Stimulated activated CD8-positive, alpha-beta memory T cell treated with anti-CD3 and anti-CD28 coated beads, Interleukin-7, amount 100 ng/mL, for 48 hours (primary cell): ENCODE measurements around the gene ZDHHC19.
"Not testable (repeated sequence)": the region's sequence is repeated elsewhere in the genome, so short reads cannot be mapped to it uniquely, and the experiment has no call there.

ENCODE experiments used
- DNase-seq, 2 donors: peaks; one replicate each; pipeline ENCODE4 v3.0.0-alpha.2; 2020; ENCODE audit warnings: low read depth in 1 of 2; ENCODE audit errors: extremely low read depth in 1 of 2

ZDHHC19 gene

DNA sequence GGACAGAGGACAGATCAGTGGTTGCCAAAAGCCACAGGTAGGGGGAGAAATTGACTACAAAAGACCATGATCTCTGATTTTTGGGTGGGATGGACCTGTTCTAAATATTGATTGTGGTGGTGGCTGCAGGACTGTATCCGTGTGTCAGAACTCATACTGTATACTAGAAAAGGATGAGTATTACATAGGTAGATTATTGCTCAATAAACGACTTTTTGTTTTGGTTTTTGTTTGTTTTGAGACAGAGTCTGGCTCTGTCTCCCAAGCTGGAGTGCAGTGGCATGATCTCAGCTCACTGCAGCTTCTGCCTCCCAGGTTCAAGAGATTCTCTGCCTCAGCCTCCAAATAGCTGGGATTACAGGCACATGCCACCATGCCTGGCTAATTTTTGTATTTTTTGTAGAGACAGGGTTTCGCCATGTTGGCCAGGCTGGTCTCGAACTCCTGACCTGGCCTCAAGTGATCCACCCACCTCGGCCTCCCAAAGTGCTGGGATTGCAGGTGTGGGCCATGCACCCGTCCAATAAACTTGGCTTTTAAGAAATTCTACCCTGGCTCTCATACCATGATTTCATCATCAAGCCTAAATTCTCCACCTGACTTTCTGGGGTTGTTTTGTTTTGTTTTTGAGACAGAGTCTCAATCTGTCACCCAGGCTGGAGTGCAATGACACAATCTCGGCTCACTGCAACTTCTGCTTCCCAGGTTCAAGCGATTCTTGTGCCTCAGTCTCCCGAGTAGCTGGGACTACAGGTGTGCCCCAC, 5.6 kb downstream of the ZDHHC19 start:
- DNase-seq: not testable (repeated sequence)

DNA sequence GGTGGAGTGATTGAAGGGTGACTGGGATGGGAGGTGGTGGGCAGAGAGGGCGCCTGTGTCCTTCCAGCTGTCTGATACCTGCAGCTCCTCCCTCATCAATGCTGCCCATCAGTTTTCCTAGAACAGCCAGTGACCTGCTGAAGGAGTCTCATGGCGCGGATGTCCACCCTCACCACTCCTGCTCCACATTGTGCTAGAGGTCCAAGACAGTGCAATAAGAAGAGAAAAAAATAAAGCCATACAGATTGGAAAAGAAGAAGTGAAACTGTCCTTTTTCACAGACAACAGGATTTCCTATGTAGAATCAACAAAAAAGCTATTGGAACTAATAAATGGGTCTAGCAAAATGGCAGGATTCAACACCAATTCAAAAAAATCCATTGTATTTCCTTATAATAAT, 7.4 kb downstream of the ZDHHC19 start:
- no peak for DNase-seq

DNA sequence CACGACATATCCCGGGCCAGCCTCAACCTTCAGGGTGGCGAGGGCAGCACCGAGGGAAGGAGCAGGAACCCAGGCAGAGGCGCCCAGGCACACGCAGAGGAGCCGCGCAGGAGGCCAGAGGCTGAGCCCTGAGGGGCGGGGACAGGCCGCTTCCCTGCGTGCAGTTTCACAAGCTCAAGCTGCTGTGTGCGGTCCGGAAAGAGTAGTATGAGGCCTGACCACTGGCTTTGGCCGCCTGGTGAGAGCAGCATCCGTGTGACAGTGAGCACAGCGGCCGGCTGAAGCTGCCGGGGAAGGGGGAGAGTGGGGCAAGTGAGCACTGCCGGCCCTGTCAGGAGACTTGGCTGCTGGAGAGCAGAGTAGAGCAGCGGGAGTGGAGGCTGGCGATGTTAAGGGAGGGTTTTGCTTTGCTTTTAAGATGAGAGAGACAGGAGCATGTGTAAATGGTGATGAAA, 8.7 kb downstream of the ZDHHC19 start:
- no peak for DNase-seq

DNA sequence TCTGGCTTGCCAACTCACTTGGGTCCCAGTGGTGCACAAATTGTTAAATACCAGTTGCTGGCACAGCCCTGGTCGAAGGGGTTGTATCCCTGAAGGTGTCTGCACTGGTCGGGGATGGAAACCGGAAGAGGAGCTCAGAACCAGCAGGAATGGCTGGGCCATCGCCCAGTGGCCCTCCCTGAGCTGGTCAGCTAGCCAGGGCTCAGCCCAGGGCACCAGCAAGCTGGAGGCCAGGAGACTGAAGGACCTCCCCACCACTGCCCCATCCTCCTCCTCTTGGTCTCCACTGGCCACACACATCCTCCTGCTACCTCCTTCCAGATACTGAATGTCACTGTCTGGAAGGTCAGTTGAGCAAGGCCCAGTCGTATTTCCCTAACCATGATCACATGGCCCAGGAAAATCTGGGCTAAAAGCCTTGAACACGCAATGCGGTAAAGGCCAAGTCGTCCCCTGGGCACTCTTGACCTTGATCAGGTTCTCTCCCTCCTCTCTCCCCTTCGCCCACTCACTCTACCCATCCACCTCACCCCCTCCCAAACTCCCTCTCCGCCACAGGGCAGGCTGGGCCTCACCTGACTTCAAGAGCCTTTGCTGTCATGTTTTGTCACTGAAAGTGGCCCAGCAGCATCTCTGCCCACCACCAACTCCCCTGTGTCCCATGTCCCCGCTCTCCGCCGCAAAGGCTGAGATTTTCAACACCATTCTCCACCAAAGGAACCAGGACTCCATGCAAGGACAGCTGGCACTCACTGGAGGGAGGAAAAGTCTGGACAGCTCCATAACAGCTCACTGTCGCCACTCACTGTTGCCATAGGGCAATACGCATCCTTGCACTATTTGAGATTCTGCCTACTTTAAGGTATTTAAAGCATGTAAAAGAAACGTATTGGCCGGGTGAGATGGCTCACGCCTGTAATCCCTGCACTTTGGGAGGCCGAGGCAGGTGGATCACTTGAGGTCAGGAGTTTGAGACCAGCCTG, 12.1 kb downstream of the ZDHHC19 start:
- no peak for DNase-seq

DNA sequence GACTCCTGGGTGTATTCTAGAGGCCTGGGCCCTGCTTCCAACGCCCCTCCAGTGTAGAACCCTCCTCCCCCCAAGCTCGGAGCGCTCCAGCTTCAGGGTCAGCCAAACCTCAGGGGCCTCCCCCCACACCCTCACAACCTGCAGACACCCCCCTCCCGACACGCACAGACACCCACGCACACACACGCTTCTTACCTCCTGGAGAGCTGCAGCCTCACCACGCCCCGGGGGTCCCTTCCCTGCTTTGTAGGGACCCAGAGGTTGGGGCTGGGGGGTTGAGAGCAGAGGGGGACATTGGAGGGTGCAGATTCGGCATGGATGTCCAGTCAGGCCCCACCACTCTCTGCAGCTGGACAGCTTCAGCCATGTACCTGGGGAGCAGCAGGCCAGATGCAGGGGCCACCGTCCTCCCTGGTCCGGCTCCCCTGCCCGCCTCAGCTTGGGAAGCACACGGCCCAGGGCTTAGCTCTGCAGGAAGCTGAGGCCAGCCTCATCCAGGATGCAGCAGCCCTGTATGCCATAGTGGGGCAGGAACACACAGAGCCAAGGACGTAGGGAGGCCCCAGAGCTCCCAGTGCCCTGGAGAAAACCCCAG, 13.0 kb downstream of the ZDHHC19 start:
- no peak for DNase-seq

DNA sequence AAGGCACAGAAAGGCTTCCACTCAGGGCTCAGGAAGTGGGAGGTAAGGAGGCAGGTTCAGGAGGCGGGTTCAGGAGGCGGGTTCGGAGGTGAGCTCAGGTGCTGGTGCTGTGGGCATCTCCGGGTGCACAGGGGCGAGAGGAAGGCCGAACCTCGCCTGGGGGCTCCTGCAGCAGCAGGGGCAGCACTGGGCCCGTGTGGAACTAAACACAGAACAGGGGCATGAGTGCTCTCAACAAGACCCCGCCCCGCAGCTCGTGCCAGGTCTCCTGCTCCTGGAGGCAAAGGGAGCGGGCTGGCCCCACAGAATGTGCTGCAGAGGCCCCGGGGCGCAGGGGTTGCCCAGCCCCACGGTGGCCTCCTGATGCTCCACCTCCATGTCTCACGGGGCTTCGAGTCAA, 13.7 kb downstream of the ZDHHC19 start:
- DNase-seq: no peak

DNA sequence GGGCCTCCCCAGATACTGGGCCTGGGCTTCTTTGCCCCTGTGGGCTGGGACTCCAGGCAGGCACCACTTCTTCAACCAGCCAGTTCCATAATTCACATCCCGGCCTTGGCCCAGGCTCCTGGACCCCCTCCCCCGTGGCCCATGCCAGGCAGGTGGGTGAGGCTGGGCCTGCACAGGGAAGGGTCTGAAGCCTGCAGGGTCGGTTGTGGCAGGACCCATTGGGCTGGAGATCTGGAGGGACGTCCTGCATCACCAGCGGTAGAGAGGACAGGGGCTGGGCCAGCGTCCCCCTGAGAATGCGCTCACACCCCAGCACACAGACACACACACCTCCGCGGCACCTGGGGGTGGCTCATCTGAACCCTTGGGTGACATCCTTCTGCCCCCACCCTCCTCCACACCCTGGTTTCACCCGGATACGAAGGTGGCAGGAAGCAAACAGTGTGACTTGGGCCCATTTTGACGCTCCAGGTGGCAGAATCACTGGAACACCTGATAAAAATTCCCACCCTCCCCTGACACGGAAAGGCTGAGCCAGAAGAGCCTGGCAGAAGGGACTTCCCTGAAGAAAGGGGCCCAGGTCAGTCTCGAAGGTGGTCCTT, 15.4 kb downstream of the ZDHHC19 start:
- DNase-seq: no peak

DNA sequence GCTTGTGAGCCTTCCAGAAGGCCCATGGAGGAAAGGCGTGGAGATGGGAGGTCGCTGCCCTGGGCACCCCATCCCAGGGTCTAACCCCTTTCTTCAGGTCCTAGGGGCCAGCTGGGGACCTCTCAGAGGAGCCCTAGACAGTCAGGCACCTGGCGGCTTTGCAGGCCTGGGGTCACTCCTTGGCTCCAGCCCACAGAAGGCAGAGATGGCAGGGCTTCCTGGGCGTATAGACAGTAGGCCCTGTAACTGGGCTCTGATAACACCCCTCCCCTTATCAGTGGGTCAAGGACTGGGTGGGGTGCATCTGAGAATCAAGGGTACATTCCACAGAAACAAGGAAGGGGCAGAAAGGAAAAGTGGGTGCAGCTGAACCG, 16.7 kb downstream of the ZDHHC19 start:
- no peak for DNase-seq

DNA sequence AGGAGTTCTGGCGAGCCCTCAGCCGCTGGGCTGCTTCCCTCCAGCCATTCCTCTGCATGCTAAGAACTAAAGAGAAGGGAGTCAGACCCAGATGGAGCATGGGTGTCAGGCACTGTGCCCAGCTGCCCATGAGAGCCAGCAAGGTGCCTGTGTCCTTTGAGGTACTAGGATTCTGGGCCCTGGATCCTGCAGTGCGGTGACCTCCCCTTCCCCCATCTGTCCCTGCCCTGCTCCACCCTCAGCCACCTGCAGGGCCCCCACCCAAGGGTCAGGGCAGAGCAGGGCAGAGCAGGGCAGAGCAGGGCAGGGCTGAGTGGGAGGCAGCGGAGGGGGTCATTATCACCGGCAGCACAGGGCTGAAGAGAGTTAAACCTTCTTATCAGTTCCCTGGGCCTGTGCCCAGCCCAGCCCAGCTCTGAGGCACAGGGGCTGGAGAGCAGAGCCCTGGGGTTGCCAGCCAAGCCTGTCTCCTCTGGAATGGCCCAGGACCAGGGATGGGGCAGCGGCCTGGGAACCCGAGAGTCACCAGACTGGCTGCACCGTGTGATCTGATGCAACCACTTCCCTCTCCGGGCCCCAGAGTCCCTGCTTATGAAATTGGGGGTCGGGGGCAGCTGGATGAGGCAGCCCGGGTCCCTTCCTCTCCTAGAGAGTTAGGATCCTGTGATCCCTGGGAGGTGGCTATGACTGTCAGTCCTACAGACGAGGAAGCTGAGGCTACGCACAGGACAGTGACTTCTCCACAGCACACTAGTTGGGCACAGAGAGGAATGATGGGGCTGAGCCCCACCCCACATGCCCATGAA, 17.3 kb downstream of the ZDHHC19 start:
- no peak for DNase-seq

DNA sequence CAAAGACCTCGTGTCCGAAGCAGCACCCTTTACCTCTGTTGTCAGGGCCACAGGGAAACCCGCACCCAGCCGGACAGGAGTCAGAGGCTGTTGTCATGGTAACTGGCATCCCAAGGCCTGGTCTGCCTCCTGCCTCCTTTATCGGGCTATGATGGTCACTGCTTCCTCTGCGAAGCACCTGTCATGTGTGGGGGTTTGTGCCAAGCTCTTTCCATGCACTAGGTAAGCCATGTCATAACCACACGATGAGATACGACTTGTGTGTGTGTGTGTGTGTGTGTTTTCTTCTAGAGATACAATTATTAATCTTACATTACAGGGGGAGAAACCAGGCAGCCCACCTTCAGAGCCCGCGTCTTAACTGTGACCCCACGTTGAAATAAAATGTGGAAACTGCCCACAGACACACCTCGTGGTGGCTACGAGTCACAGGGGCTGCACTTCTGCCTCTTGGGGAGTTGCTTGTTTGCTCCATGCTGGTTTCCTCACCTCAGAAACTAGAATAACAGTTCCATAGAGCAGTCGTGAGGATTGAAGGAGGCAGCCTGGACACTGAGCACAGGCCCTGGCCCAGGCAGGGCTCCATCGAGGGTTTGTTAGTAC, 18.0 kb downstream of the ZDHHC19 start:
- no peak for DNase-seq

DNA sequence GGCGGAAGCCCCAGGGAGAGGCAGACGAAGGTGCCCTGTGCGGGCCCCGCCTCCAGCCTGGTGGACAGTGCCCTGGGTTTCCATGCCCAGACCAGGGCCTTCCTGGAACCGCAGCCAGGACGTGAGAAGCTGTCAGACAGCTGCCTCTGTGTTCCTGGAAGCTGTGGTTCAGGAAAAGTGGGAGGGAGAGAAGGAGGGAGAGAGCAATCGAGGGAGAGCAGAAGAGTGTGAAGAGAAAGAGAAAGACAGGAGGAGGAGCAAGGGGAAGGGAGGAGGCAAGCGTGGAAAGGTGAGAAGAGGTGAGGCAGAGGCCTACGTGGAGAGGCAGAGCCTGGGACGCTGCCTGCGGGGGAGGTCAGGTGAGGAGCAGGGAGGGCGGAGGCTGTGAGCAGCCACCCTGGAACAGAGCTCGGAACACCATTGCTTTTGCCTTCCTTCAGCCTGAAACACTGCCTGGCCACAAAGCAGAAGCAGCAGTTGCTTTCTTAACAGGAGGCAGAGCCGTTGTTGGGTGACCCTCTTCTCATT, 18.6 kb downstream of the ZDHHC19 start:
- no peak for DNase-seq

DNA sequence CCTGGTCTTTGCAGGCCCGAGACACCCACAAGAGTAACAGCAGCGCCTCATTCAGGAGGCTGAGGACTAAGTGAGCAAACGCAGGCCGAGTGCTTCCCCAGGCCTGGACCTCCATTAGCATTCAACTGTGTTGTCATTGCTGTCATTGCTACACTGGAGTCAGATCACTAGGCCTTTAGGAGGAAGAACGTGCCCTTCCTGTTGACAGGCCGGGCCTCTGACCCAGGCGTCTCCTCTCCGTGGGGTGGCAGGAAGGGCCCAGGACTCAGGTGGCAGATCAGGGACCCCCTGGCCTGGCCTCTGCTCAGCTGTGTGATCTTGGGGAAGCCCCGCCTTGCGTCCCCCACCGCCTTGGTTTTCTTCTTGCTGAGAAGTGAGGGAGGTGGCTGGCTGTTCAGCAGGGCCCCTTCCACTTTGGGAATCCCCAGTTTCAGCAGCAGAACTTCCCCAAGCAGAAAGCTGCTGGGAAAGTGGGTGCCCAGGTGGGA, 19.1 kb downstream of the ZDHHC19 start:
- peak; percentile 45 to 50 for DNase-seq

DNA sequence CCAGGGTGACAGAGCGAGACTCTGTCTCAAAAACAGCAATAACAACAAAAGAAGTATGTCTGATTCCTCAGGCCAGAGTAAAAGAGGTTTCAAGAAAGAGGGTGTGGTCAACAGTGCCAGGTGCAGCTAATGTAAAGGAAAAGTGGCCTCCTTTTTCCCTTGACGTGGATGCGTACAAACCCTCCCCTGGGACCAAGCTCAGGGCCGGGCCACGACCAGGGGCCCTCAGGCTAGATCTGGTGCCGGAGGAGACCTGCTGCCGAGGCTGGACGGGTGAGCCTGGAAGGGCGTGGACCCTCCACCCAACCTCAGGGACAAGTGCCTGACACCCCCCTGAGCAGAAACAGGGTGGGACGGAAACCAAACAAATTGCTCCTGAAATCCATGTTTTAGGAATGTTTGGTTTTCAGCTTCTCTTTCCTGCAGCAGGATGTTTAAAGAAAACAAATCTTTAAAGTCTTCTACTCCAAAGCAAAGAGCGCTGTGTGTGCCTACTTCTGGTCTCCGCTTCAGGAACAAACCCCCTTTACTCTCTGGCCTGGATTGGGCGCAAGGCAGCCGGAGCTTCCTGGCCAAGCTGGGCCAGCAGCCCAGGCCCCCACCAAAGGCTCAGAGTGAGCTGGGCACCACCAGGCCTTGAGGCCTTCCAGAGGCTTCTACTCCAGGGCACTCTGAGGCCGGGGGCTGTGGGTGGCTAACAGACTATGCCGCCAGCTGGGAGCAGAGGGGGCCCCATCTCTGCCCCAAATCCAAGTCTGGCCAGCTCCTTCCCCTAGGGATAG, 21.4 kb downstream of the ZDHHC19 start:
- no peak for DNase-seq

DNA sequence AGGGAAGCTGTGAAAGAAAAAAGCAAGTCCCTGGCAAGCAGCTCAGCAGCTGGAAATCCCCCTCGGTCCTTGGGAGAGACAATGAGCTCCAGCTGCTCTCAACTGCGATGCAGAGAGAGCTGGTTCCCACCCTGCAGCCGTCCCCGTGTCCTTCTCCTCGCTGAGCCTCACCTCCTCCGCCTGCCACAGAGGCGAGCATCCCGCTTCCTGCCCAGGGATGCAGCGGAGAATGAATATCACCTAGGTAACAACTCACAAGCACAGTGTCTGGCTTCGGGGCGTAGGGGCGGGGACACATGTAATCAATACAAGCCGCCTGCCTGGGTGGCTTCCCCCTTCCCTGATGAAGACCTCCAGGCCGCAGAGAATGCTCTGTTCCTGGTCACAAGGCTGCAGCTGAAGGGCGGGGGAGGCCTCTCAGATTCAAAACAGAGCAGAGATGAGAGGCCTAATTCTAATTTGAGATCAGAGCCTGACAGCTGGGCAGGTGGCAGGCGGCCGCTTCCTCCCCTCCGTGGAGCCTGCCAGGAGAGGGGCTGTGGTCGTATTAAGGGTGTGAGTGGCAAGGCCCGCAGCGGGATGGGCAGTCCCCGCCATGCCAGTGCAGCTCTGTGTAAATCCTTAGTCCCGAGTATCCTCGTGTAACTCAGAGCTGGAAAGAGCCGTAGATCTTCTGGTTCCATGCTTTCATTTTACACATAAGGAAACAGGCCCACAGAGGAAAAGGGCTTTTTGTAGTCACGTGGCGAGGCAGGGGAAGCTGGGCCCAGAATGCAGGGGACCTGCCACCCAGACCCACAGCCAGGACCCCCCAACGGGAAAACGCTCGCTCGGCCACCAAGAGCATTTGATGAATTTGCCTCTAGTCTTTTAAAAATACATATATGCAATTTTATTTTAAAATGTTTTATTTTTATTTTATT, 24.3 kb downstream of the ZDHHC19 start:
- DNase-seq: no peak

DNA sequence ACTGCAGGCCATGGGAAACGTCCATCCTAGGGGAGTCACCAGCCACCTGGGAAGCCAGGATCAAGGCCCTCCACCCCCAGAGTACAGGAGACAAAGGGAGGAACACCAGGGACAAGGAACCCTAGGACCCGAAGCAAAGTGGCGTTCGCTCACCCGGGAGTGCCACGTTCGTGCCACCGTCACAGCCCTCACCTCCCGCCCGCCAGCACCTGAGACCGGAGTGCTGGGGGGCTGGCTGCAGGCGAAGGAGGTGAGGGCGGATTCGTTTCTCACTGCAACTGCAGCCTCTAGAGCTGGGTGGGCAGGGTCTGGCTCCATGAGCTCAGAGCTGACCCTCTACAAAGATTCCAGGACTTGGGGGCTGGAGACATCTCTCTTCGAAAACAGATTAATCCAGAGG, 26.3 kb downstream of the ZDHHC19 start:
- DNase-seq: no peak

DNA sequence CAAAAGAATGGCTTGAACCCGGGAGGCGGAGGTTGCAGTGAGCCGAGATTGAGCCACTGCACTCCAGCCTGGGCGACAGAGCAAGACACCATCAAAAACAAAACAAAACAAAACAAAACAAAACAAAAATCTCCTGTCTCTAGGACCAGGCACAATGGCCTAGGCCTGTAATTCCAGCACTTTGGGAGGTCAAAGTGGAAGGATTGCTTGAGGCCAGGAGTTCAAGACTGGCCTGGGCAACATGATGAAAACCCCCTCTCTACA, 27.1 kb downstream of the ZDHHC19 start:
- DNase-seq: not testable (repeated sequence)

DNA sequence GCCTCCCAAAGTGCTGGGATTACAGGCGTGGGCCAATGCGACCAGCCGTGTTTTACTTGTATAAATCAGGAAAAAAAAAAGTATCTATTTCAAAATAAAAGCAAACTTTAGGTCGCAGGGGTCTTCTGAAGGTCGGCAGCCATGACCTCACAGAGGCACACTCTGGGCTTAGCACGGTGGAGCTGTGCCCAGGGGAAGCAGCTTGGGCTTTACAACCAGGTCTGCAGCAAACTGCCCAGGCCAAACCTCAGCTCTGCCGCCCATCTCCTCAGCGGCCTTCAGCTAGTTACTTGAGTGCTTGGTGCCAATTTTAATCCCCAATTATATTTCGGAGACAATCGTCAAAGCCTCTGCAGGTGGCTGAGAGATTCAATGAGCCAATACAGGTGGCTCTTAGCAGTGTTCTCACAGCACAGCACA, 30.1 kb downstream of the ZDHHC19 start:
- DNase-seq: no peak

DNA sequence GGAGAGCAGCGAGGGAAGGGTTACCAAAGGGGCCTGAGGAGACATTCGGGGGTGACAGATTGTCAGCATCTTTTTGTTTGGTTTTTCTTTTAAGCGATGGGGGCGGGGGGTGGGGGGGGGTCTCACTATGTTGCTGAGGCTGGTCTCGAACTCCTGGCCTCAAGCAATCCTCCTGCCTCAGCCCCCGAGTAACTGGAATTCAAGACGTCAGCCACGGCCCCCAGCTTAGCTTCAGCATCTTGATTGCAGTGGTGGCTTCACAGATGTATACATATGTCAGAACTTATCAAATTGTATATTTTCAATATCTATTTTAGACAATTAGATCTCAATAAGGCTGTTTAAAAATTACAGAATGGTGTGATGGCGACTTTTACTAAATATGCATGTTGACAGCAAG, 30.9 kb downstream of the ZDHHC19 start:
- DNase-seq: no peak
